T-helper 22 cell (primary cell): ENCODE results near the gene RORB.

Experiments used
- DNase-seq: peaks from one replicate; pipeline ENCODE4 v3.0.0-alpha.2; 2020; ENCODE audit warnings: low read depth

Gene RORB

GRCh38 chr9:74598874-74599273 lies 101.7 kb downstream of the RORB start:
- DNase-seq = no peak

GRCh38 chr9:74609671-74610405 lies 112.7 kb downstream of the RORB start:
- DNase-seq = no peak

GRCh38 chr9:74610523-74611061 lies 113.5 kb downstream of the RORB start:
- no peak for DNase-seq

- no peak for DNase-seq
These were observed 133.1 kb downstream of the RORB start for GRCh38 chr9:74630228-74630627.

DNA sequence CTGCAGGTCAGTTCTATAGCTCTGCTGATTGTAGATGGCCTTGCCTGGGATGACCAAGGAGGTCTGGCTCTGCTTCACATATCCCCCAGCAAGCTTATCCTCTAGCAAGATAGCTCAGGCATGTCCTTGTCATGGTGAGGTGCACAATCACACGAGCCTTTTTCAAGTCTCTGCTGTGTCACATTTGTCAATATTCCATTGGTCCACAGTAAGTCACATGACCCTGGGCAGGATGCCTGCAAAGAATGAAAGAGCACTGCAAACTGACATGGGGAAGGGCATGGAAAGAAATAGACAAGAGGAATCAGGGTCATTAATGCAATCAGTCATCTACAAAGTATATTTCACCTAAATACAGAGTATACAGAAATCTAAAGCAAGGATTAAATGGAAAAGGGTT lies 142.0 kb downstream of the RORB start:
- DNase-seq = no peak

DNA sequence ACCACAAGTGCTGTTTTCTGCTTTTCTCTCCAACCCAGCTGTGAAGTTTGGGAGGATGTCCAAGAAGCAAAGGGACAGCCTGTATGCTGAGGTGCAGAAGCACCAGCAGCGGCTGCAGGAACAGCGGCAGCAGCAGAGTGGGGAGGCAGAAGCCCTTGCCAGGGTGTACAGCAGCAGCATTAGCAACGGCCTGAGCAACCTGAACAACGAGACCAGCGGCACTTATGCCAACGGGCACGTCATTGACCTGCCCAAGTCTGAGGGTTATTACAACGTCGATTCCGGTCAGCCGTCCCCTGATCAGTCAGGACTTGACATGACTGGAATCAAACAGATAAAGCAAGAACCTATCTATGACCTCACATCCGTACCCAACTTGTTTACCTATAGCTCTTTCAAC lies 145.2 kb downstream of the RORB start:
- no peak for DNase-seq

GRCh38 chr9:74643303-74643923 lies 146.3 kb downstream of the RORB start:
- no peak for DNase-seq

DNA sequence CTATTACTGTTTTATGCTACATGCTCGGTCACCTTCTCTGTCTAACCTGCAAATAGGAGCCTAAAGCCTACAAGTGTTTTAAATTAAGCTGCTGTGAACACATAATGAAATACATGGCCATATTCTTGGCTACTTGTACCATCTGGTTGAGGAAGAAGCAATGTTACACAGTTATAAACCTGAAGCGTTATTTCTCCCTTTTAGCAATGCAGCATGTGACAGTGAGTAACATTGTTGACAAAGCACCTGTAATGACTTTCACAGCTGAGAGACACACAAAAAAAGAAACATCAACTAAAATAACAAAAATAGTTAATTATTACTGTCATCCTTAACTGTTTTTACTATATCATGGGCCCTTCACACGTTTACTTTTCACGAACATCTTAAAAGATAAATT lies 146.9 kb downstream of the RORB start:
- no peak for DNase-seq

DNA sequence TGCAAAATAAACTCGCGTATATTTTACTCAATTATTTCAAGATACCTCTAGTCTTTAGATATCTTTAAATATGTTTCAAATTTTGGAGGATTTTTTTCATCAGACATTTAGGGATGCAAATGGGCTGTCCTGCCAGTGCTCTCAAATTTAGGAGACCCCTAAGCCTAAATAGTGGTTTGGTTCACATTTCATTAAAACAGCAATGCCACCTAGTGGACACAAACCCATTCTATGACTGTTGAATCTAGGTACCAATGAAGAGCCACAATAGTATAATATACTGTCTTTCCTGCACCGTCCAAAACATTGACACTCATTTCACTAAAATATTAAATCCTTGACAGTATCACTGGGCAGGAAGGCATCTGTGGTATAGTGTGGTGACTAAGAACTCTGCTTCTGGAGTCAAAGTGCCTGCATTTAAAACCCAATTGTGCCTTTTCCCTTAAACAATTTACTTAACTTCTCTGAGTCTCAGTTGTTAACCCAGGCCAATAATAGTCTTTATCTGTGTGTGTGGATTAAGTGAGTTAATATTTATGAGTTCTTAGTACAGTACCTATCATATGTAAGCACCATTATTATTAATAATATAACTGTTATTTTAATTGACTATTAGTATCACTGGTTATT lies 148.0 kb downstream of the RORB start:
- DNase-seq = no peak

DNA sequence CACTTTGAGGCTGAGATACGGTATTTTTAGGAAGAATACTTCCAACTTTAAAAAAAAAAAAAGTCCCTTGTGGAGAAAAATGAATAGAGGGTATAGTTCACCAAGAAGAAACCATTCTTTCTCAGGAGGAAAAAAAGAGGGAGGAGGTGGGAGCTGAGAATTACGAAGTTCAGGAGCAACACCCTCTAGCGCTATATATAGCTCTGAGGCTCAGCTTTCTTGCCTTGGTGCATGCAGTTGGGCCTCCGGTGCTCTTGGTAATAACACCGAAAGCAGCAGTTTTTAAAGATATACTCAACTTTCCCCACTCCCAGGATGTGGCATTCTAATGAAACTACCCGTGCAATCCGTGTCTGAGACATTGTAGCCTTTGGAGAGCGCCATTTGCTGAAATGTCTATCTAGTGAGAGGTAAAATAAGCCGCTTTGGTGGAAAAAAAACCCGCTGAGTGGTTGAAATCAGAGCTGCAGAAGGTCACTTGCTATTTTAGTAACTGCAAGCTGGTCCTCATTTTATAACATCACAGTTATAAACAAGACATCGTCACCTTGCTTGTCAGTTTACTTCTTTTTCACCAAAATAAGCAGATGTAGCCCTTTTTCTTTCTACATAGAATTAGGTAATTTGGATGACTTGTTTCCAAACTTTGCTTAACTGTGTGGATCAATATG lies 156.4 kb downstream of the RORB start:
- DNase-seq = no peak

DNA sequence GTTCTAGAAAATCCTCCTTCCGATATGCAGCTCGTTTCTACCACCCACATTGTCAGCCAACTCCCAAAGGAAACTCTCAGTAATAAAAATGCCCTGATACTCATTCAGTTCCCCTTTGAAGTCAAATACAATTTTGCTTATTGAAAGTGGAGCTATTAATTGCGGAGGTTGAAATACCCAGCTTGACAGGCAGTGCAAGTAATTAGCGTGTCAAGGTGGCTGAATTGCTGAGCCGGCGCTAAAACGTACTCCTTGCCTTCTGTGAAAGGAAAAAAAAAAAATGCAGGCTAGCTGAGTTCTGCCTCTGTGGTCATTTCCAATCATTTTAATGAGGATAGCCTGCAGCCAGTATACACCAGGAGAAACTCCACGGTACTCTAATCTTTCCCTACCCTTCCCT lies 165.5 kb downstream of the RORB start:
- no peak for DNase-seq

DNA sequence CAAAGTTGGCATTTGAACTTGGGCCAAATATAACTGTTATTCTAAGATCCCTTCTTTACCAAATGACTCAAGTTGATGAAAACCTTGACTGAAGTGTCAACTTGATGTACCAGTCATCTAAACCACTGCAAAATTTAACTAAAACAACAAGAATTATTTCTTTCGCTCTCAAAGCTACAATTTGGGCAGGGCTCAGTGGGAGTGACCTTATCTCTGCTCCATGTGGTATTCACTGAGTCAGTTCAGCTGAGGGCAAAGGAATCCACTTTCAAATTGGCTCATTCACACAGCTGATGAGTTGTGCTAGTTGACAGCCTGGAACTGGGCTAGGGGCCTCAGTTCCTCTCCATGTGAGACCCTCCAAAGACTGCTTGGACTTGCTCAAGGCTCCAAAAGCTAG lies 166.3 kb downstream of the RORB start:
- no peak for DNase-seq

GRCh38 chr9:74666625-74667316 lies 169.6 kb downstream of the RORB start:
- DNase-seq = no peak

DNA sequence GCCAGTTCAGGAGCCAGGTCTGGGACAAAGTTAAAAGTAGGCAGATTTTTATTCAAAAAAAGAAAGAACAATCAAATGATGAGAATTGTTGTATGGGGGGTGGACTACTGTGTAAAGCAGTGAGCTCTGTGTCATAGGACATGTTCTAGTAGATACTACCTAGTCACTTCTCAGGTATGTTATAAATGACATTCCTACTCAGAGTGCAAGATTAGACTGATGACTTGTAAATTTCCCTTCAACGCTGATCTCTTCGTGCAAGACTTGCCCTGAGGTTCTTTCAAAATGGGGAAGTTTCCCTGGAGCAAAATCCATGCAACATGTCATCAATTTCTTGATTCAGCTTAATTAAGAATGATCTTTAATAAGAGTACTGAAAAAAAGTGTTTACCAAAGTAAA lies 175.1 kb downstream of the RORB start:
- no peak for DNase-seq

DNA sequence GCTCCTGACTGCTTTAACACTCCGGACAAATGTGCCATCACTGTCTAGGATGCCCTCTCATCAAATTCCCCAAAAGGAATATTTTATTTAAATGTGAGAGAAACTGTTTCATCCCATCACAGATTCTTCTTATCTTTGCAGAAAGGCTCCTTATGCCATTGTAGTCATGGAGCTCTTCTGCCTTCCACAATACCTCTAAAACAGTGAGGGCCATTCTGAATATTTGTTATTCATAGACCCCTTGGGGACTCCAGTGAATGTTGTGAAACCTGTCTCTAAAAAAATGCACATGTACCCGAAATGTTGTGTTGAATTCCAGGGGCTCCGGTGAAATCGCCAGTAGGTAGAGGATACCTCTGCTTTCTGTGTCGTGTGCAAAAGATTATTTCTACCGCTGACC lies 176.9 kb downstream of the RORB start:
- DNase-seq = no peak

- DNase-seq = no peak
These were observed 184.8 kb downstream of the RORB start for GRCh38 chr9:74681906-74682305.

DNA sequence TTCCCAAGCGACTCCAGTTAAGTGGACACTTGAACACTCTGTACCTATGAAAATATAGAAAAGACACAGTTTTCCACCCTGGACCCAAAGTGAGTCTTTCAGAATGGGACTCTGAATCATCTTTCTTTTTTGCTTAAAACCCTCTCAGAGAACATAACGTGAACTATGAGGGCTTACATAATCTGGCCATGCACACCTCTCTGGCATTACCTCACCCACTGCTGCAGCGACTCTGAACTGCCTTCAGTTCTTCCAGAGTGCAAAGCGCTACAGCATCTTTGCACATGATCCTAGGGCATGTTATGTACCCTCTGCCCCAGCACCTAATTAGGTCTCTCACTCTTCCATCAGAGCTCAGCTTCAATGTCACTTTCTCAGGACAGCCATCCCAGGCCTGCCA lies 186.2 kb downstream of the RORB start:
- DNase-seq = no peak

- no peak for DNase-seq
These were observed 193.9 kb downstream of the RORB start for GRCh38 chr9:74691058-74691457.

GRCh38 chr9:74696520-74696919 lies 199.4 kb downstream of the RORB start:
- DNase-seq = no peak

DNA sequence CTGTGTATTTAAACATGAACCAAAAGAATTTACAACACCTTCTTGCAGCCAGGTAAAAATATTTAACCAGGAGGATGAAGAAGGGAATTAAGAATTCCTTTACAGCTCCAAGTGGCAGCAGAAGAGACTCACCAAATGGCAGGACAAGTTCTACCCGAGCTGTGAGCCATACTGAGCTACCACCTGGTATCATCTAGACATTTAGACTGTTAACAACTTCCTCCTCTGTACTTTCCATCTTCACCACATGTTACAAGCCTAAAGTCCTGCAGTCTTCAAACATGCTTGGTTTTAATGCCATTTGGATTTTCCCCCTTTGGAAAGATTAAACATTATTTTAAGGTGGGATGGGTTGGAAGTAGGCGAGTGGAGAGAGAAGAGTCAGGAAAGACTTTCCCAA lies 200.4 kb downstream of the RORB start:
- no peak for DNase-seq

DNA sequence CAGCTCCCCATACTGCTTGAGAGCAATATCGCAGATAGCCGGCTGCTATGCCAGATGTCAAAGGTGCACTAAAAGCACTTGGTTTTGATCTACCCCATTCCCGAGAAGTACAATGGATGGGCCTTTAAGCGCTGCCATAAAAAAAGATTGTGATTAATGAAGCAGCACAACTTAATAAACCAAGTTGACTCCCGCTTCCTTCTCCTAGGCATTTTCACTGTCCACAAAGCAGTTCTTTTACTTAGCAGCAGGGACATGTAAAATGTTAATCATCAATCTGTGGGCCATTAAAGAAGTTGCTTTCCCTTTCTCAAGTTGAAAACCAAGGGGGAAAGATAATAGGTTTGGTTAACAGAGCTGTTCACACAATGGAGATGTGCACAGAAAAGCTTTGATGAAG lies 214.2 kb downstream of the RORB start:
- no peak for DNase-seq

DNA sequence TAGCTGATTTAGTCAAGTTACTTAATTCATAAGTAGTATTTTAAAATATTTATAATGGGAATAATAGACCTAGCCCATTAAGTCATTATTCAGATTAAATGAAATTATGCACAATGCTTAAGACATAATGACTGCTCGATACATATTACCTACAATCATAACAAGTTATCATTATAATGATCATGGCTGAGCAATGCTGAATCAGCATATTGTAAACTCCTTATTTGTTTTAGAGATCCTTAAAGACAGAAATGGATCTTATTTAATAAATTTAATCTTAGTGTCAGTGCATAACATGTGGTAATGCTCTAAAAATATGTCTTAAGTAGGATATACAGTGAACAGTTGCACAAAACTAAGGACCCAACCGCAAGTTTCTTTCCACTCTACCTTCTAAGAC lies 221.6 kb downstream of the RORB start:
- no peak for DNase-seq
